HEK293 (cell line): ENCODE measurements around the gene DIP2B.

Source experiments
- CTCF ChIA-PET: fragments of 350-600 bp; formaldehyde crosslinking; extraction: SDS; loops from one replicate; lab custom pipeline; 2021; ENCODE audit warnings: antibody characterized with exemption; lab: Yijun Ruan, JAX
- POLR2A ChIA-PET: fragments of 300-600 bp; formaldehyde crosslinking; extraction: SDS; loops from one replicate; lab custom pipeline; 2020; ENCODE audit warnings: antibody characterized with exemption, inconsistent platforms; lab: Yijun Ruan, JAX
- H3K27ac ChIP-seq: fragments of 200-500 bp; sonication (Bioruptor generic); 2 replicates; pipeline ENCODE4 v1.5.1; 2014; ENCODE audit warnings: low read depth, low read length, control low read depth, inconsistent platforms; ENCODE audit errors: extremely low read depth
- H3K36me3 ChIP-seq, 2 experiments: fragments of 200-500 bp in 1 of 2; sonication (Bioruptor generic) in 1 of 2; 1 replicate in 1 of 2; 2 replicates in 1 of 2; pipeline ENCODE4 v1.5.1; 2014 to 2017; ENCODE audit warnings: inconsistent platforms in 2 of 2, low read length in 2 of 2; ENCODE audit not compliant: control insufficient read depth in 2 of 2, insufficient read depth in 1 of 2
- H3K4me1 ChIP-seq: fragments of 200-500 bp; sonication (Bioruptor generic); 2 replicates; pipeline ENCODE4 v1.5.1; 2014; ENCODE audit warnings: mild to moderate bottlenecking, low read length, inconsistent platforms; ENCODE audit not compliant: control insufficient read depth, insufficient read depth
- H3K4me3 ChIP-seq: 2 replicates; pipeline ENCODE4 v1.5.1; 2011; ENCODE audit warnings: low read depth, mild to moderate bottlenecking, control low read depth, low read length, moderate library complexity
- H3K9me3 ChIP-seq: fragments of 200-500 bp; sonication (Bioruptor generic); 2 replicates; pipeline ENCODE4 v1.5.1; 2014; ENCODE audit warnings: low read depth, low read length, inconsistent platforms; ENCODE audit not compliant: control insufficient read depth, insufficient read depth
- BCL11B ChIP-seq: fragments of 450-650 bp; formaldehyde crosslinking; IDR thresholded peaks from 2 replicates; pipeline ENCODE4 v1.5.1; 2016; ENCODE audit warnings: low read depth, missing biosample characterization, missing genetic modification characterization
- EGR2 ChIP-seq: fragments of 450-650 bp; formaldehyde crosslinking; IDR thresholded peaks from 2 replicates; pipeline ENCODE4 v1.5.1; 2016; ENCODE audit warnings: low read depth, missing biosample characterization, missing genetic modification characterization
- FEZF1 ChIP-seq: fragments of 450-650 bp; formaldehyde crosslinking; IDR thresholded peaks from 2 replicates; pipeline ENCODE4 v1.5.1; 2016; ENCODE audit warnings: missing biosample characterization, missing genetic modification characterization
- PRDM1 ChIP-seq: fragments of 450-650 bp; formaldehyde crosslinking; IDR thresholded peaks from 2 replicates; pipeline ENCODE4; 2016; ENCODE audit warnings: missing biosample characterization, missing genetic modification characterization
- PRDM2 ChIP-seq: fragments of 450-650 bp; formaldehyde crosslinking; IDR thresholded peaks from 2 replicates; pipeline ENCODE4 v1.5.1; 2016; ENCODE audit warnings: missing biosample characterization, missing genetic modification characterization, borderline replicate concordance
- YY1 ChIP-seq: fragments of 450-650 bp; formaldehyde crosslinking; IDR thresholded peaks from 2 replicates; pipeline ENCODE4 v1.5.1; 2018; ENCODE audit warnings: missing biosample characterization, missing genetic modification characterization
- ZBTB49 ChIP-seq: fragments of 450-650 bp; formaldehyde crosslinking; IDR thresholded peaks from 2 replicates; pipeline ENCODE4 v1.5.1; 2016; ENCODE audit warnings: missing biosample characterization, missing genetic modification characterization, low read depth
- ZNF140 ChIP-seq: fragments of 450-650 bp; formaldehyde crosslinking; IDR thresholded peaks from 2 replicates; pipeline ENCODE4 v1.5.1; 2016; ENCODE audit warnings: missing biosample characterization, missing genetic modification characterization
- ZNF18 ChIP-seq: fragments of 450-650 bp; formaldehyde crosslinking; IDR thresholded peaks from 2 replicates; pipeline ENCODE4 v1.5.1; 2016; ENCODE audit warnings: missing biosample characterization, missing genetic modification characterization
- ZNF19 ChIP-seq: fragments of 450-650 bp; formaldehyde crosslinking; IDR thresholded peaks from 2 replicates; pipeline ENCODE4; 2016; ENCODE audit warnings: missing biosample characterization, missing genetic modification characterization, low read depth
- ZNF202 ChIP-seq: fragments of 450-650 bp; formaldehyde crosslinking; IDR thresholded peaks from 2 replicates; pipeline ENCODE4 v1.5.1; 2016; ENCODE audit warnings: missing biosample characterization, missing genetic modification characterization, borderline replicate concordance
- ZNF214 ChIP-seq: fragments of 450-650 bp; formaldehyde crosslinking; IDR thresholded peaks from 2 replicates; pipeline ENCODE4 v1.5.1; 2017; ENCODE audit warnings: missing biosample characterization, mild to moderate bottlenecking, missing genetic modification characterization, borderline replicate concordance
- ZNF266 ChIP-seq: fragments of 450-650 bp; formaldehyde crosslinking; IDR thresholded peaks from 2 replicates; pipeline ENCODE4 v1.5.1; 2016; ENCODE audit warnings: missing biosample characterization, missing genetic modification characterization, low read depth
- ZNF292 ChIP-seq: fragments of 450-650 bp; formaldehyde crosslinking; IDR thresholded peaks from 2 replicates; pipeline ENCODE4 v1.5.1; 2016; ENCODE audit warnings: low read depth, missing biosample characterization, missing genetic modification characterization, borderline replicate concordance
- ZNF555 ChIP-seq: fragments of 450-650 bp; formaldehyde crosslinking; conservative IDR thresholded peaks from 2 replicates; pipeline ENCODE4 v1.5.1; 2017; ENCODE audit warnings: missing biosample characterization, mild to moderate bottlenecking, missing genetic modification characterization, inconsistent platforms
- ZNF558 ChIP-seq: fragments of 450-650 bp; formaldehyde crosslinking; IDR thresholded peaks from 2 replicates; pipeline ENCODE4 v1.5.1; 2016; ENCODE audit warnings: missing biosample characterization, missing genetic modification characterization
- ZNF600 ChIP-seq: fragments of 450-650 bp; formaldehyde crosslinking; IDR thresholded peaks from 2 replicates; pipeline ENCODE4 v1.5.1; 2016; ENCODE audit warnings: missing biosample characterization, missing genetic modification characterization
- ZNF776 ChIP-seq: fragments of 450-650 bp; formaldehyde crosslinking; IDR thresholded peaks from 2 replicates; pipeline ENCODE4 v1.5.0; 2017; ENCODE audit warnings: missing biosample characterization, missing genetic modification characterization, borderline replicate concordance
- ZNF843 ChIP-seq: fragments of 450-650 bp; formaldehyde crosslinking; IDR thresholded peaks from 2 replicates; pipeline ENCODE4 v1.5.1; 2016; ENCODE audit warnings: missing biosample characterization, missing genetic modification characterization

The DIP2B gene

GRCh38 chr12:50641566-50641965 is 136.8 kb downstream of the DIP2B start (continued):
- no peak for TF ChIP-seq ZBTB49 (tag by site-specific recombination)
- no peak for TF ChIP-seq ZNF776 (tag by site-specific recombination)

- POLR2A ChIA-PET, result no interaction called here
- Histone ChIP-seq H3K36me3 (peaks cover 0 to 4% of the 10 kb centered on the region in 2 experiments; a peak in 1 of 3 replicates), H3K9me3 (no peaks in the 10 kb centered on the region), H3K4me3 (no peak overlapping the region), H3K4me1 (peaks cover 5% of the 10 kb centered on the region), H3K27ac (no peak overlapping the region)
- TF ChIP-seq EGR2 (tag by site-specific recombination), result no peak
- TF ChIP-seq YY1, result no peak
- TF ChIP-seq ZNF555, result no peak
- TF ChIP-seq ZNF202 (tag by site-specific recombination), result no peak
- TF ChIP-seq ZNF266, result no peak
- no peak for TF ChIP-seq ZNF600
- no peak for TF ChIP-seq BCL11B
- TF ChIP-seq FEZF1, result no peak
- no peak for TF ChIP-seq ZNF19 (tag by site-specific recombination)
- TF ChIP-seq ZNF18, result no peak
- TF ChIP-seq ZNF214 (tag by site-specific recombination), result no peak
- TF ChIP-seq PRDM2 (tag by site-specific recombination), result no peak
- TF ChIP-seq ZNF558 (tag by site-specific recombination), result no peak
- TF ChIP-seq ZNF843, result no peak
- TF ChIP-seq PRDM1 (tag by site-specific recombination), result no peak
- TF ChIP-seq ZNF292 (tag by site-specific recombination), result no peak
- no peak for TF ChIP-seq ZNF140 (tag by site-specific recombination)
- CTCF ChIA-PET, result interaction anchor here (0.7 kb wide), 2 partner anchors 137 to 1253 kb away, joined by 4 to 5 read pairs; partner anchors contain the start of gene DIP2B
These were observed 137.3 kb downstream of the DIP2B start for GRCh38 chr12:50642035-50642451.
